GM18870 (cell line): Measurements from ENCODE around the gene GGTLC2.
"Not testable (repeated sequence)": the region's sequence is repeated elsewhere in the genome, so short reads cannot be mapped to it uniquely, and the experiment has no call there.

Source experiments
- ATAC-seq: cut with Tn5 transposase; IDR thresholded peaks from one replicate; pipeline ENCODE4 v1.9.1; 2021; ENCODE audit warnings: moderate library complexity; ENCODE audit not compliant: unreplicated experiment

Gene GGTLC2

GRCh38 chr22:22636260-22636659, 8.2 kb upstream of the GGTLC2 start:
- ATAC-seq: not testable (repeated sequence)

- not testable (repeated sequence) for ATAC-seq
Measured at GRCh38 chr22:22638313-22638712, 6.1 kb upstream of the GGTLC2 start.

GRCh38 chr22:22642255-22642654, 2.2 kb upstream of the GGTLC2 start:
- not testable (repeated sequence) for ATAC-seq

- not testable (repeated sequence) for ATAC-seq
Measured at GRCh38 chr22:22645969-22646368, 1.6 kb downstream of the GGTLC2 start.

GRCh38 chr22:22647952-22648351, 3.5 kb downstream of the GGTLC2 start:
- not testable (repeated sequence) for ATAC-seq

GRCh38 chr22:22648863-22649536, 4.6 kb downstream of the GGTLC2 start:
- ATAC-seq: not testable (repeated sequence)

- ATAC-seq: not testable (repeated sequence)
Measured at GRCh38 chr22:22649761-22650160, 5.3 kb downstream of the GGTLC2 start.

GRCh38 chr22:22650398-22650797, 6.0 kb downstream of the GGTLC2 start:
- not testable (repeated sequence) for ATAC-seq

GRCh38 chr22:22650803-22651515, 6.5 kb downstream of the GGTLC2 start:
- not testable (repeated sequence) for ATAC-seq

- ATAC-seq: not testable (repeated sequence)
Measured at GRCh38 chr22:22651593-22651992, 7.2 kb downstream of the GGTLC2 start.

- not testable (repeated sequence) for ATAC-seq
Measured at GRCh38 chr22:22652102-22652501, 7.7 kb downstream of the GGTLC2 start.

- not testable (repeated sequence) for ATAC-seq
Measured at GRCh38 chr22:22652573-22652972, 8.2 kb downstream of the GGTLC2 start.

- not testable (repeated sequence) for ATAC-seq
Measured at GRCh38 chr22:22653677-22654381, 9.4 kb downstream of the GGTLC2 start.

GRCh38 chr22:22655452-22656290, 11.3 kb downstream of the GGTLC2 start:
- ATAC-seq: no peak

- no peak for ATAC-seq
Measured at GRCh38 chr22:22657712-22658111, 13.3 kb downstream of the GGTLC2 start.

GRCh38 chr22:22661275-22661674, 16.9 kb downstream of the GGTLC2 start:
- no peak for ATAC-seq

GRCh38 chr22:22662095-22662494, 17.7 kb downstream of the GGTLC2 start:
- ATAC-seq: no peak

- ATAC-seq: no peak
Measured at GRCh38 chr22:22663861-22664800, 19.7 kb downstream of the GGTLC2 start.

- no peak for ATAC-seq
Measured at GRCh38 chr22:22666307-22667091, 22.1 kb downstream of the GGTLC2 start.
